ENCODE results near the gene CPLX3.
"Not testable (repeated sequence)": the region's sequence is repeated elsewhere in the genome, so short reads cannot be mapped to it uniquely, and the experiment has no call there.

Gene CPLX3

DNA sequence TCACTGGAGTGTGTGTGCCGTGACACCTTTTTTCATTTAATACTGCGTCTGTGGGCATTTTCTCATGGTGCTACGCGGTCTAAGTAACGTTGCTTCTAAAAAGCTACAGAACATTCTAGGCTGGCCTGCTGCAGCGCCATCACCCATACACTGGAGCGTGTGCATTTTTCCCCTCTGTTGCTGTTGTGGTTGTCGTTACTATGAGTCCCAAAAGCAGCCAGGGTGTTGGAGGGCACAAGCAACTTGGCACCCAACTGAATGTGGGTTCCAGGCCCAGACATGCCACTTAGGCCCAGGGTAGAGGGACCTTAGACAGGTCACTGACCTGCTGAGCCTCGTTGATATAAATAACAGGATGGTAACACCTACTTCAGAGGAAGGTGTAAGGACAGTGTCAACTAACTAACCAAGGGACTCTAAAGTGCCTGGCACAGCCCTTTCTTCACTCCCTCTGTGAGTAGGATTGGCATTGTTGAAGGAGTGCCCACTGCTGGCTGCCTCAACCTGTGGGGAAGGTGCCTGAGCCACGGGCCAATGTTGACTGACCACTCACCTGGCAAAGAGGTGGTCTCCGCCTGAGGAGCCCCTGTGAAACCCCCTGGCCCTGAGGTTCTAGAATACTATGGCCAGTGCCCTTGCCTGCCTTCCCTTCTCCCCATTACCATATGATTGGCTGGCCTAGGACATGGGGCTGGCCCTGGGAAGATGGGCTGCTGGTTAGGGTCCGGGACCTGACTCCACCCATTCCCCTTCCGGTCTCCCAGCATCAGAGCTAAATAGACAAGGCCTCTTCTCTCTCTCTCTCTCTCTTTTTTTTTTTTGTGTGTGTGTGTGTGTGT is 41.0 kb upstream of the CPLX3 start:
- Mint-ChIP-seq H3K27me3 (no peaks in the 10 kb centered on the region), H3K27ac (peak overlapping the region; percentile 82), H3K9me3 (no peaks in the 10 kb centered on the region), H3K4me1 (peaks cover 83% of the 10 kb centered on the region), H3K4me3 (peak overlapping the region; percentile 91), H3K36me3 (peaks cover 39% of the 10 kb centered on the region)
- no peak for ATAC-seq

DNA sequence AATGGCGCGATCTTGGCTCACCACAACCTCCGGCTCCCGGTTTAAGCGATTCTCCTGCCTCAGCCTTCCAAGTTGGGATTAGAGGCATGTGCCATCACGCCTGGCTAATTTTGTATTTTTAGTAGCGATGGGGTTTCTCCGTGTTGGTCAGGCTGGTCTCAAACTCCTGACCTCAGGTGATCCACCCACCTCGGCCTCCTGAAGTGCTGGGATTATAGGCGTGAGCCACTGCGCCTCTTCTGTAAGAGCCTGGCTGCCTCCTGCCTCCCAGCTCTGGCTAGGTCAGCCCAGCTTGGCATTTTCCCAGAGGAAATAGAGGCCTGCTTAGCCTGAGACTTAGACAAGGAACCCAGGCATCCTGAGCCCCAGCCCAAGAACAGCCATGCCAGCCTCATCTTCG is 40.3 kb upstream of the CPLX3 start:
- Mint-ChIP-seq H3K36me3 (peaks cover 39% of the 10 kb centered on the region), H3K4me3 (peak overlapping the region; percentile 91), H3K27ac (peak overlapping the region; percentile 82), H3K4me1 (peaks cover 83% of the 10 kb centered on the region)
- ATAC-seq, H3K27me3 Mint-ChIP-seq, H3K9me3 Mint-ChIP-seq: not testable (repeated sequence)

DNA sequence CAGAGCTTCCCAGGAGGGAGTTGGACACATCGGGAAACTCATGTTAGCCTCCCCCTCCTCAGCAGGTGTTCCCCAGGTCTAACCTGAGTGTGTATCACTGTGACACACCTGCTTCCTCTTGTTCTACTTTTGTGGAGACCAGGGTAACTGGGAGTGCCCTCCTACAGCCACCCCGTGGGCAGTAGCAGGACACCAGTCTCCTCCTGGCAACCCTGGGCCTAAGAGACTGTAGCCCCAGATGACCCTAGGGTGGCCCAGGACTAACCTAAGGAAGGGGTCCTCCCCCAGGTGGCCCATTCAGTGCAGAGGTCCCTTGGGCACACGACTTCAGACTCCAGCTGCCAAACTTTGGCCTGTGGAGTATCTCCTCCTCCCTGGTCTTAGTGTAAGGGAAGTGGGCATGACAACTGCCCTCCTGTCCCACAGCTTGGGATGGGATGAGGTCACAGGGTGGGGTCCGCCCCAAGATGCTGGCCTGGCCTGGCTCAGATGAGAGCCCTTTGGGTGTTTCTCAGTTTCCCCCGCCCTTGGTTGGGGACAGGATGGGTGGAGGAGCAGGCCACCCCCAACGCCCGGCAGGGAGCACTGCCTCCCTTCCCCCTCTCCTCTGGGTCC is 39.8 kb upstream of the CPLX3 start:
- Mint-ChIP-seq H3K4me1 (peaks cover 83% of the 10 kb centered on the region), H3K9me3 (no peaks in the 10 kb centered on the region), H3K27ac (peak overlapping the region; percentile 82), H3K4me3 (peak overlapping the region; percentile 91), H3K27me3 (no peaks in the 10 kb centered on the region), H3K36me3 (peaks cover 44% of the 10 kb centered on the region)
- no peak for ATAC-seq

DNA sequence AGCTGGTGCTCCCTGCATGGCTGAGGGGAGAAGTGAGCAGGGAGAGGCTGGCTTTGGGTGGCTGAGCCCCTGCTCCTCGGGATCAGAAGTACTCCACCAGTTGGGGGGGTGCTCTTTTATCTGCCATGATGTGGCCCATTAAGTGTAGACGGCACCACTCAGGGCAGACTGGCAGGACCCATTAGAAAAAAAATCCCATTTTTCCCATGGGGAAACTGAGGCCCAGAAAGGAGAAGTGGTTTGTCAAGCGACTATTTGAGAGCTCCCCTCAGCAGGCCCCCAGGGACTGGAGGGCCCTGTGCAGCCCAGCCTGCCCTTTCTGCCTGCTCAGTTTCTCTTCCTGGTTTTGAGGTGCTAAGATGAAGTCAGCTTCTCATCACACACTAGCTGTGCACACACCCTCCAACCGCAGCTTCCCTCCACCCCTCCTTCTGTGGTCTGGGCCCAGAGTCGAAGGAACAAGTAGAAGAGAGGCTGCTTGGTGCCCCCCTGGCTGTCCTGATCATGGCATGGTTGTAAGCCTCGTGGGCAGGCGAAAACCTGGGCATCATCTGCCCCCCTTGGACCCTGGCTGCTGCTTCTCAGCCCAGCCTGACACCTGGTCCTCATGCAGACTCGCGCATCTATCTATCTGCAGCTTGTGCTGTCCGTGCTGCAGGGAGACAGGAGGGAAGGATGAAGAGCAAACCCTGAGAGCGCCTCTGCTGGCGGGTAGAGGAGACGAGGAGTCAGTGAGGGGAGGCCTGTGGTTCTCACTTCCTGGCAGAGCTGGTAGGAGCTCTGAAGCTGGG is 39.0 kb upstream of the CPLX3 start:
- Mint-ChIP-seq H3K4me1 (peaks cover 90% of the 10 kb centered on the region), H3K9me3 (no peaks in the 10 kb centered on the region), H3K4me3 (peak overlapping the region; percentile 91), H3K36me3 (peaks cover 50% of the 10 kb centered on the region), H3K27ac (peak overlapping the region; percentile 82), H3K27me3 (no peaks in the 10 kb centered on the region)
- ATAC-seq: peak; percentile 81

DNA sequence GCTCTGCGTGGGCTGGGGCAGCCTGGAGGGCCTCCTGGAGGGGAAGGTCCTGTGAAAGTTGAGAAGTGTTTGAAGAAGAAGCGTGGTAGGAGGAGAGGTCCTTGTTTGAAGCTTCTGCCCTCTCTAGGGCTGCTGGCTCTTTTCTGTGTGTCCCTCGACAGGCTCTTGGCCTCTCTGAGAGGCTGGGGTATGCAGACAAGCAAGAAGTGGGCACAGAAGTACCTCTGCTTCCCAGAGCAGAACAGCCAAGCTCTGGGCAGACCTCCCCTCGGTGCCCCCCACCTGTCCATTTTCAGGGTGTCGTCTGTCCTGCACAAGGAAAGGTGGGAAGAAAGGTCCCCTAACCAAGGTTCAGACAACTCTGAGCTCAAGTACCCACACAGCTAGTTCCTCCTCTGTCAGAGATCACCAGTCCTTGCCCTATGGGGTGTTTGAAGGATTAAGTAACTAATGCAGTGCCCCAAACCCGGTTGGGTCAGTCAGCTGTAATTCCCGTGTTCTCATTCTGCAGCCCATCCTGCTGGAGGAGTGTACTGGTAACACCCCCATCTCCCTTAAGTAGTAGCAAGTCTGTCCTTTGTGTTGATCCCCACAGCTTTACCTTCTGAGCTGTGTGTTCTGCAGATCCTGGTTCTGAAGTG is 38.3 kb upstream of the CPLX3 start:
- no peaks in the 10 kb centered on the region for H3K9me3 Mint-ChIP-seq
- ATAC-seq: peak; percentile 3
- H3K27me3 Mint-ChIP-seq: no peaks in the 10 kb centered on the region
- peak overlapping the region; percentile 82 for H3K27ac Mint-ChIP-seq
- H3K4me3 Mint-ChIP-seq: peak overlapping the region; percentile 91
- H3K4me1 Mint-ChIP-seq: peaks cover 97% of the 10 kb centered on the region
- H3K36me3 Mint-ChIP-seq: peaks cover 43% of the 10 kb centered on the region

DNA sequence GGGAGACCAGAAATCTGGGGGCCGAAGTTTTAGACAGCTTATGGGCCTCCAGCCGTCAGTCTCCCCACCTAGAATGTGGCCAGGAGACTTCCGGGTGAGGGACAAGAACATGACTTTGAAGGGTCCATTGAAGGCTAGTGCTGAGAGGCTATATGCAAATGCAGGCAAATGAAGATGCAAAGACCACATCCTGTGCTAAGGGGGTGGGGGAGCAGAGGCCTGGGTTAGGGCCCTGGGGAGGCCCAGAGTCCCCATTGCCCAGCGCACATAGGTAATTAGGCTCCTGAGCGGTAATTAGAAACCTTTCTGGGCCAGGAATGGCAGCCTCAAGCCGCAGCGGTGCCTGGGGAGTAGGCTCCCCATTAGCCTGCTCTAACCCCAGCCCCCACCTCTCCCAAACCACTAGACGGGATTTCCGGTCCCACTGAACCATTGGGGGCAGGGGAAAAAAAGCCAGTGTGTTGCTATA is 37.7 kb upstream of the CPLX3 start:
- peaks cover 38% of the 10 kb centered on the region for H3K36me3 Mint-ChIP-seq
- H3K9me3 Mint-ChIP-seq: no peaks in the 10 kb centered on the region
- H3K4me3 Mint-ChIP-seq: peak overlapping the region; percentile 91
- peak overlapping the region; percentile 82 for H3K27ac Mint-ChIP-seq
- H3K27me3 Mint-ChIP-seq: no peaks in the 10 kb centered on the region
- ATAC-seq: peak; percentile 68
- H3K4me1 Mint-ChIP-seq: peaks cover 97% of the 10 kb centered on the region

DNA sequence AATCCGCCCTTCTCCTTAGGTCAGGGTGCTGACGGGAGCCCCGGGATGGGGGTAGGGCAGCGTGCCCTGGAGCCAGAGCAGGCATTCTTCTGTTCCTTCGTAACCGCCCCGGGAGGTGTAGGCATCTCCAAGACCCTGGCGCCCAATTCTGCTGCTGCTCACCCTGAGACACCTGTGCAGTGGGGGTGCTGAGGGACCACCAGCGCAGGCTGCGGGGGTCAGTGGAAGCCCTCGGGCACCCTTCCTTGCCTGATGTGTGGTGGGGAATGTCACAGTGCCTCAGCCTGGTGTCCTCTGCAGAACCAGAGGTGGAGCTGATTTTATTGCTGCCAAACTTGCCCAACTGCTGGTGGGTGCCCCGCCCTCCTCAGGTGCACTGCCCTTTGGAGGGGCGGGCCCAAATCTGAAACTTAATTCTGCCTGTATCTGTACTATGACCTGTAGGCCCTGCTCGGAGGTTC is 37.2 kb upstream of the CPLX3 start:
- Mint-ChIP-seq H3K27ac (peak overlapping the region; percentile 82), H3K36me3 (peaks cover 36% of the 10 kb centered on the region), H3K9me3 (no peaks in the 10 kb centered on the region), H3K4me1 (peaks cover 96% of the 10 kb centered on the region), H3K4me3 (peak overlapping the region; percentile 91), H3K27me3 (no peaks in the 10 kb centered on the region)
- peak; percentile 44 for ATAC-seq

DNA sequence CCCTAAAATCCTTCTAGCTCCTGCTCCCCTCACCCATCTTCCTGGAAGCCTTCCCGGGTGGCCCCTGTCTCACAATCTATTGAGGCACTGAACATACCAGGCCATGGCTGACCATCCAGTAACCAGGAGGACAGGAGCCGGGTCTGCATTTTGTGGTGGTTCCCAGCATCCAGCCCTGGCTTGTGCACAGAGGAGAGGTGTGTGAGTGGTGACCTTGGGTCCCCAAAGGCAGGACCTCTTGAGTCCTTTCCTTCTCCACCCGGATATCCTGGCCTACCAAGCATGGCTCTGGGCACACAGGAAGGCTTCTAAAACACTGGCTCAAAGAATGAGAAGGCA is 36.7 kb upstream of the CPLX3 start:
- Mint-ChIP-seq H3K36me3 (peaks cover 32% of the 10 kb centered on the region), H3K27ac (peak overlapping the region; percentile 82)
- ATAC-seq: no peak

DNA sequence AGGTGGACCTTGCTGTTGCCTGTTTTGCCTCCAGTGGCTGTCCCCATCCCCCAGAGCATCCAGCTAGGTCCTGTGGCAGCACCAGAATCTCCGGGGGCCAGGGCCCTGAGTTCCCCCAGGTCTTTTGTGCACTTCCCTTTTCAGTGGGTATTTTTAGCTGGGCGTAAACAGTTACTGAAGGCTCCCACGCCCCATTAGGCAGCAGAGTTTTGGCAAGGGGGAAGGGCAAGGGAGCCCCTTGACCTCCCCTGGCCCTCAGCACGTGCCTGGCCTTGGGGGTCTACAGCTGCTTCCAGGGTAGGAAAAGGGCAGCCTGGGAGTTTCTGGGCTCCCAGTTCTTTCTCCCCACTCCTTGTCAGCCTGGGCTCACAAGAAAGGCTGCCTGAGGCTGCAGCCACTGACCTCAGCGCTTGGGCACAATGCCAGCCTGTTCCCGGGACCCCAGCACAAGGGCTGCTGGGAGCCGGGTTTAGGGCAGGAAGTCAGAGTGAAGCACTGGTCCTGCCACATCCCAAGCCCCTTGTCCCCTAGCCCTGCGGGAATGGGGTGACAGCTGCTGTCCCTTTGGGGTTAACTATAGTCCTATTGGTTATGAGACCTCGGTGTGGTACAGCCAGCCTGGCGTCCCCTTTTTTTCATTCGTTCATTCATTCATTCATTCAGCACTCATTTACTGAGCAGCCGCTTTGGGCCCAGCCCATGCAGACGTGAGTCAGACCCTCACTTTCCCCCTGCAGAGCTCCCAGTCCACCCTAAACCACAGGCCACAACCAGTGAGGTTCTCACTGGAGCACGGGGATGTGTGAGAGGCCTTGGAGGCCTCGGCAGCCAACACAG is 36.1 kb upstream of the CPLX3 start:
- Mint-ChIP-seq H3K36me3 (peaks cover 26% of the 10 kb centered on the region), H3K4me3 (peak overlapping the region; percentile 91), H3K27ac (peak overlapping the region; percentile 82), H3K4me1 (peaks cover 95% of the 10 kb centered on the region), H3K27me3 (no peaks in the 10 kb centered on the region), H3K9me3 (no peaks in the 10 kb centered on the region)
- ATAC-seq: peak; percentile 35

More for the DNA sequence above, 36.7 kb upstream of the CPLX3 start:
- no peaks in the 10 kb centered on the region for H3K9me3 Mint-ChIP-seq
- peaks cover 95% of the 10 kb centered on the region for H3K4me1 Mint-ChIP-seq
- peak overlapping the region; percentile 91 for H3K4me3 Mint-ChIP-seq
- H3K27me3 Mint-ChIP-seq: no peaks in the 10 kb centered on the region

DNA sequence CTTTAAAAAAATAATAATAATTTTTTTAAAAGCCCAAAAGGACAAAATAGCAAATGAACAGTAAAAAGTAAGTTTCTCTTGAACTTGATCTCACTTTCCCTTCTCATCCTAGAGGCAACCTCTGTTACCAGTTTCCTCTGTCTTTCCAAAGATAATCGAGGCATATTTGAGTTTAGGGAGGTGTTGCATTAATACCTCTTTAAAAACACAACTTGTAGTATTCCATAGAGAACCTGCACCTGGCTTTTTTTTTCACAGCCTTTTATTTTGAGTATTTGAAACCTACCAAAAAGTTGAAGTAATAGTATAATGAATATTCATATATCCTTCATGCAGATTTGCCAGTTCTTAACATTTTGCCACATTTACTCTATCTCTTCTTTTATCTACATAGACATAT is 35.4 kb upstream of the CPLX3 start:
- no peaks in the 10 kb centered on the region for H3K9me3 Mint-ChIP-seq
- H3K27ac Mint-ChIP-seq: peak overlapping the region; percentile 82
- H3K27me3 Mint-ChIP-seq: no peaks in the 10 kb centered on the region
- peaks cover 23% of the 10 kb centered on the region for H3K36me3 Mint-ChIP-seq
- no peak for ATAC-seq
- peak overlapping the region; percentile 75 for H3K4me3 Mint-ChIP-seq
- peaks cover 95% of the 10 kb centered on the region for H3K4me1 Mint-ChIP-seq

DNA sequence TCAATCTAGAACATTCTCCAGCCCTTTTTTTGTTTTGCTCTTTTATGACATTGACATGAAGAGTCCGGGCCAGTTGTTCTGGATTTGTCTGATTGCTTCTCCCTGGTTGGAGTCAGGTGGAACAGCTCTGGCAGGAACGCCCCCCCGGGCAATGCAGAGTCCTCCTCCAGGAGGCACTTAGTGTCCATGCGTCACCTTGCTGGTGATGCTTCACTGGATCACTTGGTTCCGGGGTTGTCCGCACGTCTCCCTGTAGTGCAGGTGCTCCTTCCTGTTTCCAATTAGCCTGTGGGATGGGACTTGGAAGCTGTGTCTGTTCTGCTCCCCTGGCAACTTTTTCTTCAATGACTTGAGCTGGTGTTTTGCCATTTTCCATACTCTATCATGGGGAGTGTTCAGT is 34.8 kb upstream of the CPLX3 start:
- Mint-ChIP-seq H3K27me3 (no peaks in the 10 kb centered on the region), H3K4me3 (peak overlapping the region; percentile 75), H3K4me1 (peaks cover 94% of the 10 kb centered on the region), H3K9me3 (no peaks in the 10 kb centered on the region), H3K36me3 (peaks cover 27% of the 10 kb centered on the region), H3K27ac (peak overlapping the region; percentile 82)
- ATAC-seq: no peak

DNA sequence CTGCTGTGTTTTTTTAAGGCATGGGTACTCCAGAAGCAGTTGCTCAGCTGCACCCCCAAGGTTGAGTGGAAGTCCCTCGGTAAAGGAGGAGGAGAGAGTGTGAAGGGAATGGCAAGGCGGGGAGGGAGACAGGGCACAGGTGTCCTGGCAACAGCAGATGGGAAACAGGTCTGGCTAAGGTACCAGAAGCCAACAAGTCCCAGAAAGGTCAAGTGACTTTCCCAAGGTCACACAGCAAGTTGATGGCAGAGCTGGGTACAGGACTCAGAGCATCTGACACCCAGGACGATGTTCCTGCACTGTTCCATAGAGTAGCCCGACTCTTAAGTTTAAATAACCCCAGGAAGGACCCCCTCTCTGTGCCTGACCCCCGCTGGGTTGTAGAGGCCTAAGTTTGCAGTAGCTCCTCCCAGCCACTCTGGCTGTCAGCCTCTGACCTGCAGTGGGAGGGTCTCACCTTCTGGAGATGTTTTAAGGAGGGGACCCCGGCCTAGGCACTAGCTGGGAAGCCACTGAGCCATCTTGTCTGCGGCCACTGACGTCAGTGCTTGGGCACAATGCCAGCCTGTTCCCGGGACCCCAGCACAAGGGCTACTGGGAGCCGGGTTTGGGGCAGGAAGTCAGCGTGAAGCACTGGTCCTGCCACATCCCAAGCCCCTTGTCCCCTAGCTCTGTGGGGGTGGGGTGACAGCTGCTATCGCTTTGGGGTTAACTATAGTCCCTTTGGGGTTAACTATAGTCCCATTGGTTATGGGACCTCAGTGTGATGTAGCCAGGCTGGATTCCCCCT is 34.0 kb upstream of the CPLX3 start:
- peaks cover 27% of the 10 kb centered on the region for H3K36me3 Mint-ChIP-seq
- no peaks in the 10 kb centered on the region for H3K27me3 Mint-ChIP-seq
- no peaks in the 10 kb centered on the region for H3K9me3 Mint-ChIP-seq
- peak overlapping the region; percentile 75 for H3K4me3 Mint-ChIP-seq
- H3K4me1 Mint-ChIP-seq: peaks cover 91% of the 10 kb centered on the region
- H3K27ac Mint-ChIP-seq: peak overlapping the region; percentile 82
- ATAC-seq: no peak

DNA sequence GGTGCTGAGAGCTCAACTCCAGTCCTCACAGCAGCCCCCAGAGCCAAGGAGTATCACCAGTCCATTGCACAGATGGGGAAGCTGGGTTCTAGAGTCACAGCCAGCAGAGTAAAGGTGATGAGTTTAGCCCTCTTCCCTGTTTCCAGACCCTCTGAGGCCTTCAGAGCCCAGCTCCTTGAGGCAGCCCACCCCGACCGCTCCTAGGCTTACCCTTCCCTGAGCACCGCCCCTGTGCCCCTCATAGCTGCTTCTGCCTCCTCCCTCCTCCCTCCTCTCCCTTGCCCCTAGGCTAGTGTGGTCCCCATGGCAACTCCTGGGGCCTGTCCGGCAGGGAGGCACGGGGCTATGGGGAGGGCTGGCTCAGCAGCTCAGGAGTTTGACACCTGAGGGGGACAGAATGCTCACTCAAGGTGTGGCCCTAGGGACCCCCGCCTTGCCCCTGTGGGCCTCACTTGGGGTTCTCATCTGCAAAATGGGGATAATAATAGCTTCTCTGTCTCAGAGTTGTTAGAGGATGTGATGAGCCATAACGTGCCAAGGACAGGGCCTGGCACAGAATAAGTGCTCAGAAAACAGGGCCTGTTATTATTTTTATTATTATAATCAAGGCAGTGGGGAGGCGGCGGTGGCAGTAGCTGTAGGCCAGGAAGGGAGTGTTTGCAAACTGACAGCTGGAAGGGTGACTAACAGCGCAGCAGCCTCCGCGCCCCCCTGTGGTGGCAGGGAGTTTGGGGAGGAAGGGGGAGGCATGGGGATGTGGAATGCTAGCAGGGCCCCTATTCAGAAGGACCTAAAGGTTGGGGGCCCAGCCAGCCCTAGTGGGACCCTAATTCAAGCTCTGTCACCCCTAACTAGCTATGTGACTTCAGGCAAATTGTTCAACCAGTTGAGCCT is 33.0 kb upstream of the CPLX3 start:
- peaks cover 33% of the 10 kb centered on the region for H3K36me3 Mint-ChIP-seq
- no peak for ATAC-seq
- no peaks in the 10 kb centered on the region for H3K9me3 Mint-ChIP-seq
- H3K27me3 Mint-ChIP-seq: no peaks in the 10 kb centered on the region
- H3K4me1 Mint-ChIP-seq: peaks cover 91% of the 10 kb centered on the region
- H3K27ac Mint-ChIP-seq: peak overlapping the region; percentile 82
- peak overlapping the region; percentile 49 for H3K4me3 Mint-ChIP-seq
